Stomach smooth muscle (tissue), 2 donors: ENCODE data around the gene ARFGEF2.
"Not testable (repeated sequence)": the region's sequence is repeated elsewhere in the genome, so short reads cannot be mapped to it uniquely, and the experiment has no call there.

Experiments
- H3K27ac ChIP-seq: one replicate; pipeline ENCODE4 v1.7.0; 2013; ENCODE audit warnings: mild to moderate bottlenecking, low read length, inconsistent platforms
- H3K27me3 ChIP-seq, 2 donors: one replicate each; pipeline ENCODE4 v1.7.0; 2013; ENCODE audit warnings: low read length in 2 of 2; ENCODE audit not compliant: insufficient read depth in 2 of 2, control insufficient read depth in 1 of 2
- H3K36me3 ChIP-seq, 2 donors: one replicate each; pipeline ENCODE4 v1.7.0; 2013; ENCODE audit warnings: low read length in 2 of 2; ENCODE audit not compliant: control insufficient read depth in 2 of 2, insufficient read depth in 2 of 2
- H3K4me1 ChIP-seq: one replicate; pipeline ENCODE4 v1.7.0; 2013; ENCODE audit warnings: low read length; ENCODE audit not compliant: control insufficient read depth, insufficient read depth
- H3K4me3 ChIP-seq, 2 donors: one replicate each; pipeline ENCODE4 v1.7.0; 2013; ENCODE audit warnings: low read length in 2 of 2
- H3K9ac ChIP-seq, 2 donors: one replicate each; pipeline ENCODE4 v1.7.0; 2013; ENCODE audit warnings: low read length in 2 of 2, mild to moderate bottlenecking in 1 of 2
- H3K9me3 ChIP-seq, 2 donors: one replicate each; pipeline ENCODE4 v1.7.0; 2013; ENCODE audit warnings: low read length in 2 of 2; ENCODE audit not compliant: control insufficient read depth in 2 of 2
- donor health status: healthy.
- donor health status: Pancreatic carcinoma.

The ARFGEF2 gene

GRCh38 chr20:49001741-49002140 lies 80.2 kb downstream of the ARFGEF2 start:
- peaks cover 19 to 43% of the 10 kb centered on the region in 2 donors for H3K36me3 ChIP-seq

GRCh38 chr20:49006446-49006980 lies 85.0 kb downstream of the ARFGEF2 start:
- Histone ChIP-seq H3K36me3 (peaks cover 28 to 35% of the 10 kb centered on the region in 2 donors), H3K9me3 (no peaks in the 10 kb centered on the region), H3K27ac (no peak overlapping the region), H3K9ac (no peak overlapping the region), H3K4me3 (no peak overlapping the region), H3K27me3 (no peaks in the 10 kb centered on the region), H3K4me1 (no peaks in the 10 kb centered on the region)

More at GRCh38 chr20:49001741-49002140, 80.2 kb downstream of the ARFGEF2 start:
- Histone ChIP-seq H3K27ac (no peak overlapping the region), H3K9ac (no peak overlapping the region), H3K27me3 (no peaks in the 10 kb centered on the region), H3K4me1 (no peaks in the 10 kb centered on the region), H3K9me3 (no peaks in the 10 kb centered on the region), H3K4me3 (no peak overlapping the region)

GRCh38 chr20:49009899-49010631 lies 88.6 kb downstream of the ARFGEF2 start:
- Histone ChIP-seq H3K27ac (no peak overlapping the region), H3K9me3 (no peaks in the 10 kb centered on the region), H3K4me3 (no peak overlapping the region), H3K36me3 (peaks cover 48 to 50% of the 10 kb centered on the region in 2 donors), H3K4me1 (no peaks in the 10 kb centered on the region), H3K9ac (no peak overlapping the region), H3K27me3 (no peaks in the 10 kb centered on the region)

- Histone ChIP-seq H3K27ac (no peak overlapping the region), H3K36me3 (peaks cover 45 to 46% of the 10 kb centered on the region in 2 donors), H3K4me1 (no peaks in the 10 kb centered on the region), H3K9me3 (no peaks in the 10 kb centered on the region), H3K4me3 (no peak overlapping the region), H3K27me3 (no peaks in the 10 kb centered on the region), H3K9ac (no peak overlapping the region)
Measured at GRCh38 chr20:49024220-49024619, 102.7 kb downstream of the ARFGEF2 start.

- H3K4me3 ChIP-seq, H3K27ac ChIP-seq, H3K4me1 ChIP-seq, H3K9me3 ChIP-seq, H3K27me3 ChIP-seq, H3K9ac ChIP-seq: not testable (repeated sequence)
- H3K36me3 ChIP-seq: peaks cover 38 to 50% of the 10 kb centered on the region in 2 donors
Measured at GRCh38 chr20:49028177-49028576, 106.7 kb downstream of the ARFGEF2 start.

- Histone ChIP-seq H3K9ac (no peak overlapping the region), H3K4me3 (no peak overlapping the region), H3K27ac (no peak overlapping the region), H3K27me3 (no peaks in the 10 kb centered on the region), H3K9me3 (no peaks in the 10 kb centered on the region), H3K4me1 (no peaks in the 10 kb centered on the region), H3K36me3 (peaks cover 41 to 50% of the 10 kb centered on the region in 2 donors)
Measured at GRCh38 chr20:49028684-49029083, 107.2 kb downstream of the ARFGEF2 start.

- H3K9ac ChIP-seq: no peak overlapping the region
- peaks cover 39 to 51% of the 10 kb centered on the region in 2 donors for H3K36me3 ChIP-seq
- H3K27me3 ChIP-seq: no peaks in the 10 kb centered on the region
- H3K4me3 ChIP-seq: no peak overlapping the region
- H3K4me1 ChIP-seq: no peaks in the 10 kb centered on the region
- H3K27ac ChIP-seq: no peak overlapping the region
- no peaks in the 10 kb centered on the region for H3K9me3 ChIP-seq
Measured at GRCh38 chr20:49029203-49029602, 107.7 kb downstream of the ARFGEF2 start.

GRCh38 chr20:49030954-49031619 lies 109.6 kb downstream of the ARFGEF2 start:
- H3K4me1 ChIP-seq: no peaks in the 10 kb centered on the region
- H3K9me3 ChIP-seq: no peaks in the 10 kb centered on the region
- H3K9ac ChIP-seq: no peak overlapping the region
- no peak overlapping the region for H3K4me3 ChIP-seq
- H3K27ac ChIP-seq: no peak overlapping the region
- H3K36me3 ChIP-seq: peaks cover 36 to 47% of the 10 kb centered on the region in 2 donors
- H3K27me3 ChIP-seq: no peaks in the 10 kb centered on the region

GRCh38 chr20:49032455-49032854 lies 110.9 kb downstream of the ARFGEF2 start:
- Histone ChIP-seq H3K4me3 (no peak overlapping the region), H3K36me3 (peaks cover 32 to 40% of the 10 kb centered on the region in 2 donors), H3K27ac (no peak overlapping the region), H3K4me1 (no peaks in the 10 kb centered on the region), H3K27me3 (no peaks in the 10 kb centered on the region), H3K9ac (no peak overlapping the region), H3K9me3 (no peaks in the 10 kb centered on the region)

GRCh38 chr20:49034070-49034732 lies 112.7 kb downstream of the ARFGEF2 start:
- no peaks in the 10 kb centered on the region for H3K9me3 ChIP-seq
- H3K4me1 ChIP-seq: no peaks in the 10 kb centered on the region
- no peak overlapping the region for H3K27ac ChIP-seq
- H3K9ac ChIP-seq: no peak overlapping the region
- H3K36me3 ChIP-seq: peaks cover 21 to 28% of the 10 kb centered on the region in 2 donors
- no peak overlapping the region for H3K4me3 ChIP-seq
- no peaks in the 10 kb centered on the region for H3K27me3 ChIP-seq
